ENCODE measurements around the gene UVRAG. TPM values are rescaled to one million over a fixed set of nuclear protein-coding genes. Genes with fewer than 3 reads are reported as not detected.

The UVRAG gene
- polyA plus RNA-seq, 1 donor (not counting 4 experiments of a cell fraction or from before 2014, with no cell fraction given): 11.9 TPM

DNA sequence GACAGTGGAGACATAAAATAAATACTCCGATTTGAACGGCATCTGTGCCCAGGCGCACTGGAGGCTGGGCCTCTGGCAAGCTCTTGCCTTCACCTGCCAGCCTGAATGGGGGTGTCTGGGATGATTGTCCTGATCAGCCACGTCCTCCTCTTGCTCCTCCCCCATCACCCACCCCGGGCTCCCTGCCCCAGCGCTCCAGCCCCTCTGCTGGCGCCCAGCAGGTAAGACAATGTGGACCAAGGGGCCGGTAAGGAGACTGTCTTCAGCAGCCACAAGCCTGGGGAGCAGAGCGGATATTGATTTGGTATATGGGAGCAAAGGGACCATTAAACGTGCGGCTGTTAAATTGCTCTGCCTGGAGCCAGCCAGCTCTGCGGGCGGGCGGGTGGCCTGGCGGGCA, 366.4 kb downstream of the UVRAG start:
- Histone ChIP-seq H2AFZ (ENCODE audit: control insufficient read depth, low read length) (no peak overlapping the region), H3K4me1 (ENCODE audit: control insufficient read depth, extremely low read depth, insufficient read depth, low read length) (no peaks in the 10 kb centered on the region), H3K36me3 (ENCODE audit: control insufficient read depth in 2 of 2, extremely low read depth in 1 of 2, insufficient read depth in 2 of 2, low read length in 2 of 2) (no peaks in the 10 kb centered on the region), H3K9me3 (ENCODE audit: control insufficient read depth, low read depth, low read length) (no peaks in the 10 kb centered on the region), H3K4me2 (ENCODE audit: control insufficient read depth, extremely low read depth, insufficient read depth, low read depth, low read length) (no peak overlapping the region), H3K9ac (ENCODE audit: control insufficient read depth, extremely low read depth, insufficient read depth, low read length) (no peak overlapping the region), H3K9me1 (ENCODE audit: control insufficient read depth, extremely low read depth, insufficient read depth, low read length) (no peaks in the 10 kb centered on the region), H3K4me3 (ENCODE audit: control insufficient read depth in 2 of 3, extremely low read depth in 1 of 3, insufficient read depth in 2 of 3, low read depth in 1 of 3, low read length in 3 of 3) (no peak overlapping the region), H3K27me3 (ENCODE audit: control insufficient read depth, extremely low read depth, insufficient read depth, low read length) (no peaks in the 10 kb centered on the region), H3K27ac (ENCODE audit: control insufficient read depth, insufficient read depth, low read length) (no peak overlapping the region), H3K79me2 (ENCODE audit: control insufficient read depth, insufficient read depth, low read length) (no peaks in the 10 kb centered on the region), H4K20me1 (ENCODE audit: control insufficient read depth, extremely low read depth, insufficient read depth, low read length) (no peaks in the 10 kb centered on the region)
- dilution Hi-C loops (cut with MboI; ENCODE audit: extremely low pct_ligation_motif_present, low sequenced_read_pairs): no loop called here
- DNase-seq (ENCODE audit: low read depth, low spot score): no peak
- TF ChIP-seq CTCF (optimal IDR thresholded peaks at IDR 0.05 in 1 of 3, IDR thresholded peaks at IDR 0.05 in 1 of 3, conservative IDR thresholded peaks at IDR 0.05 in 1 of 3; ENCODE audit: extremely low read depth in 1 of 3, insufficient read depth in 2 of 3, low read length in 3 of 3) (no peak), EZH2 (IDR thresholded peaks at IDR 0.05; ENCODE audit: low read length) (no peak)
- no peak for FAIRE-seq

GRCh38 chr11:76184551-76184993, 369.6 kb downstream of the UVRAG start:
- Histone ChIP-seq H3K4me3 (ENCODE audit: control insufficient read depth in 2 of 3, extremely low read depth in 1 of 3, insufficient read depth in 2 of 3, low read depth in 1 of 3, low read length in 3 of 3) (no peak overlapping the region), H4K20me1 (ENCODE audit: control insufficient read depth, extremely low read depth, insufficient read depth, low read length) (no peaks in the 10 kb centered on the region), H3K4me2 (ENCODE audit: control insufficient read depth, extremely low read depth, insufficient read depth, low read depth, low read length) (no peak overlapping the region), H3K9me1 (ENCODE audit: control insufficient read depth, extremely low read depth, insufficient read depth, low read length) (no peaks in the 10 kb centered on the region), H3K9ac (ENCODE audit: control insufficient read depth, extremely low read depth, insufficient read depth, low read length) (no peak overlapping the region), H3K27ac (ENCODE audit: control insufficient read depth, insufficient read depth, low read length) (no peak overlapping the region), H3K4me1 (ENCODE audit: control insufficient read depth, extremely low read depth, insufficient read depth, low read length) (no peaks in the 10 kb centered on the region), H3K9me3 (ENCODE audit: control insufficient read depth, low read depth, low read length) (no peaks in the 10 kb centered on the region), H2AFZ (ENCODE audit: control insufficient read depth, low read length) (no peak overlapping the region), H3K27me3 (ENCODE audit: control insufficient read depth, extremely low read depth, insufficient read depth, low read length) (no peaks in the 10 kb centered on the region), H3K36me3 (ENCODE audit: control insufficient read depth in 2 of 2, extremely low read depth in 1 of 2, insufficient read depth in 2 of 2, low read length in 2 of 2) (no peaks in the 10 kb centered on the region), H3K79me2 (ENCODE audit: control insufficient read depth, insufficient read depth, low read length) (no peaks in the 10 kb centered on the region)
- DNase-seq (ENCODE audit: low read depth, low spot score): no peak
- no peak for FAIRE-seq
- dilution Hi-C loops (cut with MboI; ENCODE audit: extremely low pct_ligation_motif_present, low sequenced_read_pairs): no loop called here
- TF ChIP-seq CTCF (optimal IDR thresholded peaks at IDR 0.05 in 1 of 3, IDR thresholded peaks at IDR 0.05 in 1 of 3, conservative IDR thresholded peaks at IDR 0.05 in 1 of 3; ENCODE audit: extremely low read depth in 1 of 3, insufficient read depth in 2 of 3, low read length in 3 of 3) (no peak), EZH2 (IDR thresholded peaks at IDR 0.05; ENCODE audit: low read length) (no peak)
